WTC11 (cell line): ENCODE results near the gene EIF4E1B. TPM values are rescaled to one million over a fixed set of nuclear protein-coding genes. Genes with fewer than 3 reads are reported as not detected.
A peak's percentile ranks its signal among the peaks of the same experiment; 100 is the strongest.

Source experiments
- ATAC-seq: fragments of 200-7000 bp; cut with Tn5 transposase; 2 replicates; pipeline ENCODE4 v1.10.0; 2021; ENCODE audit warnings: mild to moderate bottlenecking, moderate library complexity
- CTCF ChIA-PET: fragments of 300-600 bp; sonication (Branson Sonifier 250); formaldehyde crosslinking; loops from one replicate; lab custom pipeline; 2021; ENCODE audit warnings: antibody characterized with exemption; lab: Charles Lee
- POLR2A ChIA-PET: fragments of 350-600 bp; sonication (Branson Sonifier 250); formaldehyde crosslinking; loops from one replicate; lab custom pipeline; 2021; ENCODE audit warnings: antibody characterized with exemption; lab: Charles Lee
- DNase-seq: peaks from one replicate; pipeline ENCODE4 v3.0.0; 2021; ENCODE audit warnings: low spot score
- H3K27ac Mint-ChIP-seq: 2 replicates; pipeline ENCODE4 v1.8.0; 2021; ENCODE audit warnings: mixed read lengths
- H3K27me3 Mint-ChIP-seq: 2 replicates; pipeline ENCODE4 v1.8.0; 2021; ENCODE audit warnings: low read depth, mild to moderate bottlenecking, moderate library complexity, mixed read lengths
- H3K36me3 Mint-ChIP-seq: 2 replicates; pipeline ENCODE4 v1.8.0; 2021; ENCODE audit warnings: mixed read lengths
- H3K4me1 Mint-ChIP-seq: 2 replicates; pipeline ENCODE4 v1.8.0; 2022; ENCODE audit warnings: mixed read lengths
- H3K4me3 Mint-ChIP-seq: 2 replicates; pipeline ENCODE4 v1.8.0; 2021; ENCODE audit warnings: mild to moderate bottlenecking, moderate library complexity, mixed read lengths
- H3K9me3 Mint-ChIP-seq: 2 replicates; pipeline ENCODE4 v1.8.0; 2021; ENCODE audit warnings: mixed read lengths
- ATF1 ChIP-seq: sonication (generic); formaldehyde crosslinking; IDR thresholded peaks from 2 replicates; pipeline ENCODE4 v1.8.1; 2023; ENCODE audit warnings: mild to moderate bottlenecking, moderate library complexity, missing genetic modification reagents
- ATF3 ChIP-seq: sonication (generic); formaldehyde crosslinking; conservative IDR thresholded peaks from 2 replicates; pipeline ENCODE4 v1.8.1; 2022; ENCODE audit warnings: mild to moderate bottlenecking, missing genetic modification reagents
- JAZF1 ChIP-seq: fragments of 250-450 bp; sonication (Bioruptor Pico); IDR thresholded peaks from 2 replicates; pipeline ENCODE4 v1.9.0; 2021; ENCODE audit warnings: moderate library complexity, mild to moderate bottlenecking, inconsistent platforms
- MXD4 ChIP-seq: fragments of 250-450 bp; sonication (Bioruptor Pico); IDR thresholded peaks from 2 replicates; pipeline ENCODE4 v1.8.0; 2021; ENCODE audit warnings: mild to moderate bottlenecking, moderate library complexity, borderline replicate concordance
- NFYB ChIP-seq: sonication (generic); formaldehyde crosslinking; conservative IDR thresholded peaks from 2 replicates; pipeline ENCODE4 v1.8.0; 2022; ENCODE audit warnings: low read depth, missing genetic modification reagents
- NR1H2 ChIP-seq: sonication (generic); formaldehyde crosslinking; IDR thresholded peaks from 2 replicates; pipeline ENCODE4 v1.9.0; 2021; ENCODE audit warnings: mild to moderate bottlenecking, moderate library complexity, missing genetic modification reagents
- NR2C2 ChIP-seq: sonication (generic); formaldehyde crosslinking; IDR thresholded peaks from 2 replicates; pipeline ENCODE4 v1.8.0; 2022; ENCODE audit warnings: mild to moderate bottlenecking, missing genetic modification reagents
- RELA ChIP-seq: sonication (generic); formaldehyde crosslinking; IDR thresholded peaks from 2 replicates; pipeline ENCODE4 v1.8.1; 2022; ENCODE audit warnings: missing genetic modification reagents, mild to moderate bottlenecking, borderline replicate concordance
- SMAD4 ChIP-seq: sonication (generic); formaldehyde crosslinking; IDR thresholded peaks from 2 replicates; pipeline ENCODE4 v1.8.0; 2022; ENCODE audit warnings: mild to moderate bottlenecking, missing genetic modification reagents
- STAT6 ChIP-seq: sonication (generic); formaldehyde crosslinking; conservative IDR thresholded peaks from 2 replicates; pipeline ENCODE4 v1.8.1; 2023; ENCODE audit warnings: mild to moderate bottlenecking, low read depth, missing genetic modification reagents, moderate library complexity
- TCF7 ChIP-seq: sonication (generic); formaldehyde crosslinking; IDR thresholded peaks from 2 replicates; pipeline ENCODE4 v1.8.0; 2022; ENCODE audit warnings: mild to moderate bottlenecking, low read depth, missing genetic modification reagents, moderate library complexity
- TEAD4 ChIP-seq: sonication (generic); formaldehyde crosslinking; IDR thresholded peaks from 2 replicates; pipeline ENCODE4 v1.8.0; 2022; ENCODE audit warnings: mild to moderate bottlenecking, missing genetic modification reagents
- ZBTB43 ChIP-seq: sonication (generic); formaldehyde crosslinking; IDR thresholded peaks from 2 replicates; pipeline ENCODE4 v1.8.1; 2023; ENCODE audit warnings: mild to moderate bottlenecking, missing genetic modification reagents
- ZNF219 ChIP-seq: sonication (generic); formaldehyde crosslinking; IDR thresholded peaks from 2 replicates; pipeline ENCODE4 v1.8.0; 2023; ENCODE audit warnings: missing genetic modification reagents, mild to moderate bottlenecking, borderline replicate concordance
- ZNF263 ChIP-seq: sonication (generic); formaldehyde crosslinking; IDR thresholded peaks from 2 replicates; pipeline ENCODE4 v1.8.1; 2022; ENCODE audit warnings: low read depth, mild to moderate bottlenecking, moderate library complexity, missing genetic modification reagents
- ZNF423 ChIP-seq: fragments of 250-450 bp; sonication (Bioruptor Pico); IDR thresholded peaks from 2 replicates; pipeline ENCODE4 v2.1.2; 2022; ENCODE audit warnings: mild to moderate bottlenecking, moderate library complexity
- ZSCAN18 ChIP-seq: fragments of 250-450 bp; sonication (Bioruptor Pico); IDR thresholded peaks from 2 replicates; pipeline ENCODE4 v2.1.2; 2022; ENCODE audit warnings: mild to moderate bottlenecking, moderate library complexity
- total RNA-seq: library from RNA; stranded (reverse); gene quantifications from 3 replicates; pipeline ENCODE4 v1.2.3, GENCODE V29; 2021
- TF ChIP-seq, protein P1 (sequence below): fragments of 250-450 bp; sonication (Bioruptor Pico); conservative IDR thresholded peaks from 2 replicates; pipeline ENCODE4 v1.9.0; 2021; ENCODE audit warnings: mild to moderate bottlenecking
- TF ChIP-seq, protein P2 (sequence below): sonication (generic); formaldehyde crosslinking; IDR thresholded peaks from 2 replicates; pipeline ENCODE4 v1.8.1; 2023; ENCODE audit warnings: mild to moderate bottlenecking, missing genetic modification reagents
- TF ChIP-seq, protein P3 (sequence below): fragments of 250-450 bp; sonication (Bioruptor Pico); IDR thresholded peaks from 2 replicates; pipeline ENCODE4 v1.8.0; 2021; ENCODE audit warnings: mild to moderate bottlenecking

EIF4E1B gene
- total RNA-seq, 1 experiment from 2014 or later = 0.74 TPM

GRCh38 chr5:176614805-176615478, 15.5 kb upstream of the EIF4E1B start:
- CTCF ChIA-PET = no interaction called here
- no peaks in the 10 kb centered on the region for H3K9me3 Mint-ChIP-seq
- DNase-seq (no peak), ATAC-seq (no peak)
- no peak overlapping the region for H3K27ac Mint-ChIP-seq
- H3K4me3 Mint-ChIP-seq = no peak overlapping the region
- TF ChIP-seq NFYB = no peak
- TF ChIP-seq SMAD4 (CRISPR knock-in tag) = no peak
- no peak for TF ChIP-seq TCF7
- TF ChIP-seq NR1H2 (CRISPR knock-in tag) = no peak
- TF ChIP-seq ZNF263 (CRISPR knock-in tag) = no peak
- no peak for TF ChIP-seq RELA (CRISPR knock-in tag)
- no peak for TF ChIP-seq ZSCAN18 (CRISPR knock-in tag)
- no peak for TF ChIP-seq ATF3 (CRISPR knock-in tag)
- TF ChIP-seq STAT6 (CRISPR knock-in tag) = no peak
- H3K36me3 Mint-ChIP-seq = no peaks in the 10 kb centered on the region
- H3K4me1 Mint-ChIP-seq = peaks cover 13% of the 10 kb centered on the region
- POLR2A ChIA-PET = no interaction called here
- H3K27me3 Mint-ChIP-seq = peaks cover 63% of the 10 kb centered on the region

GRCh38 chr5:176616511-176616910, 14.0 kb upstream of the EIF4E1B start:
- Mint-ChIP-seq H3K4me1 (peaks cover 15% of the 10 kb centered on the region), H3K4me3 (no peak overlapping the region), H3K36me3 (no peaks in the 10 kb centered on the region), H3K9me3 (no peaks in the 10 kb centered on the region)
- no peak for DNase-seq
- no peak for ATAC-seq
- TF ChIP-seq JAZF1 (CRISPR knock-in tag) (no peak), TEAD4 (CRISPR knock-in tag) (no peak)
- TF ChIP-seq, all 79 proteins: peak for 0
- ChIA-PET POLR2A (no interaction called here), CTCF (no interaction called here)
- peaks cover 71% of the 10 kb centered on the region for H3K27me3 Mint-ChIP-seq
- no peak overlapping the region for H3K27ac Mint-ChIP-seq

DNA sequence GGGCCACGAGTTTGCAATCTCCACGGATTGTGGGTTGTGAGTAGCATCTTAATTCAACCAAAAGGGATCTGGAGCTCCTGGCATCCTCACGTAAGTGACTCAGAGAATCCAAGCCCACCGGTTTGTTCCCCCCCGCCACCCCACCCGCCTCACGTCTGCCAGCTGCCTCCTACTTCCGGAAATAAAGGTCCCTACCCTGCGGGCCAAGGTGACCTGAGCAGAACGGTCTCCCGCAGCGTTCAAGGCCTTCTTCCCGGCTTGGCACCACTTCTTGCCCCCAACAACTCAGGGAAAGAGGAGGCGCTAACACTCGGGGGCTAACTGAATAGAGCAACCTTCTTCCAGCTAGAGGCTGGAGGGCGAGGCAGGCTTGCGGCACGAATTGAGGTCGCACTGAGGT, 11.7 kb upstream of the EIF4E1B start:
- H3K4me3 Mint-ChIP-seq = peak overlapping the region; percentile 38; the same call in 1 of the 2 replicates
- CTCF ChIA-PET = interaction anchor here (0.7 to 1.2 kb wide), 3 partner anchors 12 to 259 kb away, joined by 3 to 4 read pairs (median 3); partner anchors contain the start of genes EIF4E1B and SNCB

More for the DNA sequence above, 11.7 kb upstream of the EIF4E1B start:
- no peak for DNase-seq
- TF ChIP-seq TCF7 = no peak
- TF ChIP-seq ZNF219 (CRISPR knock-in tag) = no peak
- TF ChIP-seq, protein P1, sequence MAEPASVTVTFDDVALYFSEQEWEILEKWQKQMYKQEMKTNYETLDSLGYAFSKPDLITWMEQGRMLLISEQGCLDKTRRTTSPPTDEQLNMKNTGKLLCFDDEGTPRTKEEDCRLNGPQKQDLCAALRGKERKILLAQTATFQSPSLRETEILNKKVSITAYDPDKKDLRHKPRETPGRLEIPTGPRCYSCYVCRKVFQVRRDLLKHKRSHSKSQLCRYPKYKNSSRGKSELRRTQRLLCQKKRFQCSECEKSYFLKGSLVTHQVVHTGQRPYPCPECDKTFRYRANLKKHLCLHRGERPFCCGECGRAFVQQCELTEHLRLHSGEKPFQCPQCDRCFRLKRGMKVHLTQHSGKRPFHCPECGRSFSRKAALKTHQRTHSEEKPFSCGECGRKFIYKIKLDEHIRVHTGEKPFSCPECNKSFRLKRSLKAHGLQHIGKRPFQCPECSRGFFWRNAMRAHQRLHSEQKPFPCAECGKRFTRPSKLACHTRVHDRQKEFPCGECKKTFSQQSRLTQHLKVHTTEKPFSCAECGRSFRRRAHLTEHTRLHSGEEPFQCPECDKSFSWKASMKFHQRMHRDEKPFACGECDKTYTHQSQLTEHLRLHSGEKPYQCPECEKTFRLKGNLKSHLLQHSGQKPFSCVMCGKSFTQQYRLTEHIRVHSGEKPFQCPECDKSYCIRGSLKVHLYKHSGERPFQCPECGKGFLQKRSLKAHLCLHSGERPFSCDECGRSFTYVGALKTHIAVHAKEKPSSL = no peak
- TF ChIP-seq ATF1 (CRISPR knock-in tag) = no peak
- TF ChIP-seq, protein P2, sequence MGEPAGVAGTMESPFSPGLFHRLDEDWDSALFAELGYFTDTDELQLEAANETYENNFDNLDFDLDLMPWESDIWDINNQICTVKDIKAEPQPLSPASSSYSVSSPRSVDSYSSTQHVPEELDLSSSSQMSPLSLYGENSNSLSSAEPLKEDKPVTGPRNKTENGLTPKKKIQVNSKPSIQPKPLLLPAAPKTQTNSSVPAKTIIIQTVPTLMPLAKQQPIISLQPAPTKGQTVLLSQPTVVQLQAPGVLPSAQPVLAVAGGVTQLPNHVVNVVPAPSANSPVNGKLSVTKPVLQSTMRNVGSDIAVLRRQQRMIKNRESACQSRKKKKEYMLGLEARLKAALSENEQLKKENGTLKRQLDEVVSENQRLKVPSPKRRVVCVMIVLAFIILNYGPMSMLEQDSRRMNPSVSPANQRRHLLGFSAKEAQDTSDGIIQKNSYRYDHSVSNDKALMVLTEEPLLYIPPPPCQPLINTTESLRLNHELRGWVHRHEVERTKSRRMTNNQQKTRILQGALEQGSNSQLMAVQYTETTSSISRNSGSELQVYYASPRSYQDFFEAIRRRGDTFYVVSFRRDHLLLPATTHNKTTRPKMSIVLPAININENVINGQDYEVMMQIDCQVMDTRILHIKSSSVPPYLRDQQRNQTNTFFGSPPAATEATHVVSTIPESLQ (CRISPR knock-in tag) = no peak
- TF ChIP-seq, protein P3, sequence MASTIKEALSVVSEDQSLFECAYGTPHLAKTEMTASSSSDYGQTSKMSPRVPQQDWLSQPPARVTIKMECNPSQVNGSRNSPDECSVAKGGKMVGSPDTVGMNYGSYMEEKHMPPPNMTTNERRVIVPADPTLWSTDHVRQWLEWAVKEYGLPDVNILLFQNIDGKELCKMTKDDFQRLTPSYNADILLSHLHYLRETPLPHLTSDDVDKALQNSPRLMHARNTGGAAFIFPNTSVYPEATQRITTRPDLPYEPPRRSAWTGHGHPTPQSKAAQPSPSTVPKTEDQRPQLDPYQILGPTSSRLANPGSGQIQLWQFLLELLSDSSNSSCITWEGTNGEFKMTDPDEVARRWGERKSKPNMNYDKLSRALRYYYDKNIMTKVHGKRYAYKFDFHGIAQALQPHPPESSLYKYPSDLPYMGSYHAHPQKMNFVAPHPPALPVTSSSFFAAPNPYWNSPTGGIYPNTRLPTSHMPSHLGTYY (CRISPR knock-in tag) = no peak
- TF ChIP-seq NR2C2 (CRISPR knock-in tag) = no peak
- TF ChIP-seq MXD4 = no peak
- TF ChIP-seq ZBTB43 (CRISPR knock-in tag) = no peak
- no peak for TF ChIP-seq ZNF423 (CRISPR knock-in tag)
- H3K27me3 Mint-ChIP-seq = peaks cover 69% of the 10 kb centered on the region
- no peaks in the 10 kb centered on the region for H3K9me3 Mint-ChIP-seq
- H3K36me3 Mint-ChIP-seq = no peaks in the 10 kb centered on the region
- POLR2A ChIA-PET = no interaction called here
- no peak for ATAC-seq
- H3K27ac Mint-ChIP-seq = no peak overlapping the region
- peaks cover 6% of the 10 kb centered on the region for H3K4me1 Mint-ChIP-seq
